Tibial artery (tissue), 4 donors: Measurements from ENCODE around the gene PTPRH.

Source experiments
- DNase-seq, 2 donors: peaks; one replicate each; pipeline ENCODE4 v3.0.0-alpha.2; 2019
- H3K27ac ChIP-seq, 2 donors: fragments of 200-600 bp; sonication (generic) in 1 of 2; 1 replicate in 1 of 2; 2 replicates in 1 of 2; pipeline ENCODE4 v1.5.1; 2018 to 2019; ENCODE audit warnings: mild to moderate bottlenecking in 1 of 2
- H3K27me3 ChIP-seq, 2 donors: fragments of 200-600 bp; sonication (generic) in 1 of 2; one replicate each; pipeline versions ENCODE4 v1.5.1 to v1.6.0; 2016 to 2019
- H3K36me3 ChIP-seq, 3 donors: fragments of 200-600 bp; sonication (generic) in 2 of 3; one replicate each; pipeline ENCODE4 v1.5.1; 2016 to 2019; ENCODE audit warnings: mild to moderate bottlenecking in 2 of 3
- H3K4me1 ChIP-seq, 4 donors: fragments of 200-600 bp; sonication (generic) in 2 of 4; 1 replicate in 3 of 4; 2 replicates in 1 of 4; pipeline ENCODE4 v1.5.1; 2016 to 2019
- H3K4me3 ChIP-seq, 2 donors: fragments of 200-600 bp; sonication (generic) in 1 of 2; 1 replicate in 1 of 2; 2 replicates in 1 of 2; pipeline ENCODE4 v1.5.1; 2018 to 2019; ENCODE audit warnings: mild to moderate bottlenecking in 2 of 2
- H3K9me3 ChIP-seq, 3 donors: fragments of 200-600 bp; sonication (generic) in 1 of 3; one replicate each; pipeline ENCODE4 v1.5.1; 2016 to 2019
- intact Hi-C: fragments of 100-400 bp; cut with DNase I; formaldehyde crosslinking; loops from one replicate; pipeline ENCODE4 v1.15.0; 2023; ENCODE audit warnings: low total_unique reads
- TF ChIP-seq, protein P1 (sequence below), 2 experiments: fragments of 200-600 bp in 1 of 2; fragments of 450-650 bp in 1 of 2; IDR thresholded peaks; one replicate each; pipeline ENCODE4 v1.5.1; 2017 to 2019; ENCODE audit warnings: antibody characterized with exemption in 2 of 2, mild to moderate bottlenecking in 1 of 2, moderate library complexity in 1 of 2

The PTPRH gene

DNA sequence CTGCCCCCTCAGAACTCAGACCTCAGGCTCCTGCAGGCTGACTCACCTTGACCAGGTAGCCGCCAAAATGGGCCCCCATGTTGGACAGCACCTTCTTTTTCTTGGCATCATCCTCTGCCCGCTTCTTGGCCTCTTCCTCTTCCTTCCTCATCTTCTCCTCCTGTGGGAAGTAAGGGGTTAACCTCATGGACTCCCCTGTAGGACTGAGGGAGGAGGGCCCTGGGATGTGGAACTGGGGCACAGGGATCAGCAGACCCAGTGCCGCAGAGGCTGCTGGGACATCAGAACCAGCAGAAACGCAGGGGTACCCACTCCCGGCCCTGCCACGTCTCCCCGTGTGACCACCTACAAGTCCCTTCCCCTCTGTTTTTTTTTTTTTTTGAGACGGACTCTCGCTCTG is 71.4 kb downstream of the PTPRH start:
- TF ChIP-seq, protein P1, sequence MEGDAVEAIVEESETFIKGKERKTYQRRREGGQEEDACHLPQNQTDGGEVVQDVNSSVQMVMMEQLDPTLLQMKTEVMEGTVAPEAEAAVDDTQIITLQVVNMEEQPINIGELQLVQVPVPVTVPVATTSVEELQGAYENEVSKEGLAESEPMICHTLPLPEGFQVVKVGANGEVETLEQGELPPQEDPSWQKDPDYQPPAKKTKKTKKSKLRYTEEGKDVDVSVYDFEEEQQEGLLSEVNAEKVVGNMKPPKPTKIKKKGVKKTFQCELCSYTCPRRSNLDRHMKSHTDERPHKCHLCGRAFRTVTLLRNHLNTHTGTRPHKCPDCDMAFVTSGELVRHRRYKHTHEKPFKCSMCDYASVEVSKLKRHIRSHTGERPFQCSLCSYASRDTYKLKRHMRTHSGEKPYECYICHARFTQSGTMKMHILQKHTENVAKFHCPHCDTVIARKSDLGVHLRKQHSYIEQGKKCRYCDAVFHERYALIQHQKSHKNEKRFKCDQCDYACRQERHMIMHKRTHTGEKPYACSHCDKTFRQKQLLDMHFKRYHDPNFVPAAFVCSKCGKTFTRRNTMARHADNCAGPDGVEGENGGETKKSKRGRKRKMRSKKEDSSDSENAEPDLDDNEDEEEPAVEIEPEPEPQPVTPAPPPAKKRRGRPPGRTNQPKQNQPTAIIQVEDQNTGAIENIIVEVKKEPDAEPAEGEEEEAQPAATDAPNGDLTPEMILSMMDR (IDR thresholded peaks at IDR 0.05): no peak
- Histone ChIP-seq H3K4me3 (no peak overlapping the region), H3K4me1 (peaks cover 0 to 6% (median 0%) of the 10 kb centered on the region in 4 donors), H3K9me3 (no peaks in the 10 kb centered on the region), H3K27ac (no peak overlapping the region), H3K36me3 (no peaks in the 10 kb centered on the region), H3K27me3 (peaks cover 0 to 95% of the 10 kb centered on the region in 2 donors)
- intact Hi-C loops: no loop called here
- no peak for DNase-seq

DNA sequence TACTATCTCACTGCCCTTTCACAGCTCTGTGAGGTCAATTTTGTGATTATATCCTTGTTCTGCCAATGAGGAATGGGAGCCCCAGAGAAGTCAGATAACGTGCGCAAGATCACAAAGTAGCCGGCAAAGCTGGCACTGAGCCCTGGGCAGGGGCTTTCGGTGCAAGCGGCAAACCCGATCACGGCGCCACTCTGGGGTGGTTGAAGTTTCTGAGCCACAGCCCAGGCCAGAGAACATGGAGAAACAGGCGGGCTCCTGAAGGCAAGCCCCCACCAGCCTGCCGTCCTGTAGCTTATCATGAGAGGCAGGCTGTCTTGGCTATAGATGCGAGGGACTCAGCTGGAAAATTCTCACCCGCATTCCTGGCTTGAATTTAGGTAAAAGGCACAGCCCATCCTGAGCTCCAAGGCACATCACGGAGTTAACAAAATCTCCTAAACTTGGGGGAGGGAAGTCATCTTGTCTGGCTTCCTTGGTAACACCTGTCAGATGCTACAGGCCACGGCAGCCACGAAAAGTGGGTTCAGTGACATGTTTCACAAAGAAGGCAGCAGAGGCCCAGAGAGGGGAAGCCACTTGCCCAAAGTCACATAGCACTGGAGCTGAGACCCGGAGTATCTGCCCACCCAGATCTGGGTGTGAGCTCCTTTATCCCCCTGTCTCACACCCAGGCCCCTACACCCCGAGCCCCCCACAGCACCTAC is 72.8 kb downstream of the PTPRH start:
- Histone ChIP-seq H3K9me3 (no peaks in the 10 kb centered on the region), H3K27me3 (peaks cover 0 to 90% of the 10 kb centered on the region in 2 donors), H3K36me3 (no peaks in the 10 kb centered on the region), H3K4me3 (no peak overlapping the region), H3K4me1 (peaks cover 0 to 5% (median 0%) of the 10 kb centered on the region in 4 donors), H3K27ac (no peak overlapping the region)
- no peak for DNase-seq
- intact Hi-C loops: no loop called here
- TF ChIP-seq, protein P1 (IDR thresholded peaks at IDR 0.05): no peak

DNA sequence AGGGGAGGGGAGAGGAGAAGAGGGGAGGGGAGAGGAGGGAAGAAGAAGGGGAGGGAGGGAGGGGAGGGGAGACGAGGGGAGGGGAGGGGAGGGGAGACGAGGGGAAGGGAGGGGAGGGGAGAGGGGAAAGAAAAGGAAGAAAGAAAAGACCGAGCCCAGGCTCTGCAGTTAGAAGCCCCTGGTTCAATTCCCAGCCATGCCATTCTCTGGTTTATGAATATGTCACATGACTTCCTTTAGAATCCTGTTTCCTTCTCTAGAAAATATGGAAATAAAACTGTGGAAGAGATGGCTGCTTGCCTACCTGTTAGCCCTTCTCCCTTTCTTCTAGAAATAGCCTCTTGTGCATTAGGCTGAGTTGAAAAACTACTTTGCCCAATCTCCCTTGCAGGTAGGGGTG is 74.6 kb downstream of the PTPRH start:
- H3K36me3 ChIP-seq: no peaks in the 10 kb centered on the region
- no peak overlapping the region for H3K27ac ChIP-seq
- DNase-seq: no peak
- peaks cover 0 to 85% of the 10 kb centered on the region in 2 donors for H3K27me3 ChIP-seq
- TF ChIP-seq, protein P1 (IDR thresholded peaks at IDR 0.05): no peak
- intact Hi-C loops: no loop called here
- H3K4me1 ChIP-seq: no peaks in the 10 kb centered on the region
- no peaks in the 10 kb centered on the region for H3K9me3 ChIP-seq
- H3K4me3 ChIP-seq: no peak overlapping the region

DNA sequence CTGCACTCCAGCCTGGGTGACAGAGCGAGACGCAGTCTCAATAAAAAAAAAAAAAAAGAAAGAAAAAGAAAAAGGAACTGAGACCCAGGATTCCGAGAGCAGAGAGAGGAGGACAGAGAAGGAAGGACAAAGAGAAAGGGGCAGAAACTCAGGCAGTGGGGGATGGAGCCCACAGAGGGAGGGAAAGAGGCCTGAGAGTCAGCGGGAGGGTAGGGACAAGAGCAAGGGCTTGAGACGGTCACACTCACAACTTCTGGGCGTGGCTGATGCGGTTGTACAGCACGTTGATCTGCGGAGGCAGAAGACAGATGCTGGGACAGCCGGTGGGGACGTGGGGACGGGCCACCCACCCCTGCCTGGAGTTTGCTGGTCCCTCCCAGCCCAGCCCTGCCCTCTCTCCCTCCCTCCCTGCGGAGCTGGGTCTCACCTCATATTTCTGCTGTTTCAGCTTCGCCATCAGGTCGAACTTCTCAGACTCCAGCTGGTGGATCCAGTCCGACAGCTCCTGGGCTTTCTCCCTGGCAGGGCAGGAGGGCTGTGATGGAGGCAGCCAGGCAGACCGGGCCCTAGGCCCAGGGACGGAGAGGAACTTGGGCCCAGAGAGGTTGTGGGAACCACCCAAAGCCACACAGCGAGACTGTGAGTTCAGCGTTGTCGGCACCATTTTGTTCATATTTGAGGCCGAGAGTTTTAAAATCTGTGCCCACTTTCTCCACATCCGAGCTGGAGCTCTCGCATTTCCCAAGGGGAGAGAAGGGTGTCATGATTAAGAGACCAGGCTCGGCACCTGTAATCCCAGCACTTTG is 75.5 kb downstream of the PTPRH start:
- TF ChIP-seq, protein P1 (IDR thresholded peaks at IDR 0.05): no peak
- Histone ChIP-seq H3K27ac (no peak overlapping the region), H3K36me3 (no peaks in the 10 kb centered on the region), H3K4me3 (no peak overlapping the region), H3K9me3 (no peaks in the 10 kb centered on the region), H3K27me3 (peaks cover 0 to 86% of the 10 kb centered on the region in 2 donors), H3K4me1 (no peaks in the 10 kb centered on the region)
- intact Hi-C loops: no loop called here
- no peak for DNase-seq

DNA sequence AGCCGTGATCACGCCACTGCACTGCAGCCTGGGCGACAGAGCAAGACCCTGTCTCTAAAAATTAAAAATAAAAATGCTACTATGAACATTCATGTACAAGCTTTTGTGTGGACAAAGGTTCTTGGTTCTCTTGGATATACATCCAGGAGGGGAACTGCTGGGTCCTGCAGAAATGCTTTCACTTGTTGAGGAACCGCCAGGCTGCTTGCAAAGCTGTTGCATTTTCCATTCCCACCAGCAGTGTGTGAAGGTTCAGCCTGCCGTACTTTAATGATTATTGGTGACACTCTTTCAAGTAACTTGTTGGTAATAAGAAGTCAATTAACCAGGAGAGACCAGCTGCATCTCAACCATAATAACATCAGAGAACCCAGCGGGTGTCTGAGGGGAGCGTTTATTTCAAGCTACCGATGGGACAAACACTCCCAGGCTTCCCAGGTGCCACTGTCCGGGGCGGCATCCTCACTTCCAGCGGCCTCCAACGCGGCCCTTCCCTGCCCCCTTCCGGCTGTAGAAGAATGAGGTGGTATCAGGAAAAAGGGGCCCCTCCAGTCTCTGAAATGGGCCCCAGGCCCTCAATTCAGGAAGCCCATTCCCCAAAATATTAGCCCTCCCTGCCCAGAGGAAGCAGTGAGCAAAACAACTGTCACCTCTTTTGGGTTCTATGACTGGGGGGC is 76.7 kb downstream of the PTPRH start:
- H3K27ac ChIP-seq: no peak overlapping the region

More for the DNA sequence above, 76.7 kb downstream of the PTPRH start:
- TF ChIP-seq, protein P1 (IDR thresholded peaks at IDR 0.05): no peak
- Histone ChIP-seq H3K36me3 (no peaks in the 10 kb centered on the region), H3K4me3 (no peak overlapping the region), H3K9me3 (no peaks in the 10 kb centered on the region), H3K27me3 (peaks cover 0 to 73% of the 10 kb centered on the region in 2 donors), H3K4me1 (no peaks in the 10 kb centered on the region)
- intact Hi-C loops: no loop called here
- DNase-seq: no peak
